HG02678 (cell line): ENCODE results near the gene ZDHHC4.
"Not testable (repeated sequence)": the region's sequence is repeated elsewhere in the genome, so short reads cannot be mapped to it uniquely, and the experiment has no call there.

ENCODE experiments used
- ATAC-seq: cut with Tn5 transposase; IDR thresholded peaks from one replicate; pipeline ENCODE4 v1.9.1; 2021; ENCODE audit warnings: mild to moderate bottlenecking, moderate library complexity; ENCODE audit not compliant: unreplicated experiment

The ZDHHC4 gene

GRCh38 chr7:6631605-6632004 lies 54.4 kb downstream of the ZDHHC4 start:
- no peak for ATAC-seq

GRCh38 chr7:6634021-6634420 lies 56.8 kb downstream of the ZDHHC4 start:
- no peak for ATAC-seq

GRCh38 chr7:6634971-6635370 lies 57.7 kb downstream of the ZDHHC4 start:
- not testable (repeated sequence) for ATAC-seq

GRCh38 chr7:6636741-6637543 lies 59.7 kb downstream of the ZDHHC4 start, which contains the start of gene ZNF316:
TSS of gene ZNF316 (plus strand) at chr7:6637318. CDS start at chr7:6642410, 5,092 bp downstream.
- ATAC-seq: peak; percentile 76

GRCh38 chr7:6637544-6638229 lies 60.4 kb downstream of the ZDHHC4 start:
- ATAC-seq: peak; percentile 80
